ENCODE measurements around the gene ELAVL4.

DNA sequence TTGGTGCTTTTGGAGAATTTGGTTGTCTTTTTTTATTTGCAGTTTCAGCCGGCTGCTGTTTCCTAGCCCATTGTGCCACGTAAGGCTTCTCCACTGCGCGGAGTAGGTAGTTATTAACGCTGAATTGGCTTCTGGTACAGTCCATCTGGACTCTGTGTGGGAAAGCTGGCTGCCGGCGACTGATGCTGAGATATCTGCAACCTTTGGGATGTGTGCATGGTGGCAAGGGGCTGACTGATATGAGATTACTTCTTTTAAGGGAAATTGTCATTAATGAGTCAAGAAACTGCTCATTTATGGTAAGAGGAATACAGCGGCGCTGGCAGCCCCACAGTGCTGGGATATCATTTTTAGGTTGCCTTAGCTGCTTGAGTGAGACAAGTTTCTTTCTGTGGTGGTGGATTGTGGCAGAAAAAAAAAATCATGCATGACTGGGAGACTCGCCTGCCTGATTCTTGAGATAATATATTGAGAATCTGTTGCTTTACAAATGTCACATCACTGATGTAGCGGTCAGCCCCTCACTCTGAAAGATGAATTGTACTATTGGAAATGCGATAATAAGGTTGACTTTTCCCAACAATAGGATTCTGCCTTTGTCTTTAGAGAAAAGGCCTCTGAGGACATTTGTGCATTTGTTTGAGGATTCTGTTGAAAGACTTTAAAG is 2.5 kb upstream of the ELAVL4 start:
- TF ChIP-seq CTCF (IDR thresholded peaks at IDR 0.05) (no peak), POLR2A (IDR thresholded peaks at IDR 0.05) (no peak)

Measured in lower leg skin (tissue), 3 donors.